ENCODE results near the gene PITPNC1. TPM values are rescaled to one million over a fixed set of nuclear protein-coding genes. Genes with fewer than 3 reads are reported as not detected.

Gene PITPNC1
- total RNA-seq, 1 donor from 2014 or later, result 28.7 TPM

DNA sequence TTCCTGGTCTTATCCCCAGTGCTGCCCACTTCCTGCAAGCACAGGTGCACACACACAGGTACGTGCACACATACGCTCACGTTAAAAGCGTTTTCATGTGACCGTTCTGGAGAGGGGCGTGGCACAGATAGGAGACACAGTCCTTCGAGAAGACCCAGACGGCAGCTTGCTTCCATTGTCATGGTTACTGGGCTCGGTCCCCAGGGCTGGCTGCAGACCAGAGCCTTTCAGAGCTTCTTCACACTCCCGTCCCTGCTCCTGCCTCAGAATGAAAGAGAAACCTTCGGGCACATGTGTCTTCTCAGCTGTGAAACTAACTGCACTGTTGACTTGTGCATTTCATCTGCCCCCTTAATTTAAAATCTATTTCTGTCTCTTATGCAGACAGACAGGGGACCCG lies 154.2 kb downstream of the PITPNC1 start:
- no peak for FAIRE-seq
- no peak overlapping the region for H3K4me3 ChIP-seq (ENCODE audit: low read depth, low read length)
- TF ChIP-seq, protein P1, sequence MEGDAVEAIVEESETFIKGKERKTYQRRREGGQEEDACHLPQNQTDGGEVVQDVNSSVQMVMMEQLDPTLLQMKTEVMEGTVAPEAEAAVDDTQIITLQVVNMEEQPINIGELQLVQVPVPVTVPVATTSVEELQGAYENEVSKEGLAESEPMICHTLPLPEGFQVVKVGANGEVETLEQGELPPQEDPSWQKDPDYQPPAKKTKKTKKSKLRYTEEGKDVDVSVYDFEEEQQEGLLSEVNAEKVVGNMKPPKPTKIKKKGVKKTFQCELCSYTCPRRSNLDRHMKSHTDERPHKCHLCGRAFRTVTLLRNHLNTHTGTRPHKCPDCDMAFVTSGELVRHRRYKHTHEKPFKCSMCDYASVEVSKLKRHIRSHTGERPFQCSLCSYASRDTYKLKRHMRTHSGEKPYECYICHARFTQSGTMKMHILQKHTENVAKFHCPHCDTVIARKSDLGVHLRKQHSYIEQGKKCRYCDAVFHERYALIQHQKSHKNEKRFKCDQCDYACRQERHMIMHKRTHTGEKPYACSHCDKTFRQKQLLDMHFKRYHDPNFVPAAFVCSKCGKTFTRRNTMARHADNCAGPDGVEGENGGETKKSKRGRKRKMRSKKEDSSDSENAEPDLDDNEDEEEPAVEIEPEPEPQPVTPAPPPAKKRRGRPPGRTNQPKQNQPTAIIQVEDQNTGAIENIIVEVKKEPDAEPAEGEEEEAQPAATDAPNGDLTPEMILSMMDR (IDR thresholded peaks at IDR 0.05; ENCODE audit: insufficient read depth, low read length, severe bottlenecking), result no peak
- no peak for DNase-seq (ENCODE audit: low read depth)
- H3K36me3 ChIP-seq (ENCODE audit: control insufficient read depth, insufficient read depth, low read length), result no peaks in the 10 kb centered on the region
- H3K27me3 ChIP-seq (ENCODE audit: control insufficient read depth, insufficient read depth, low read length), result no peaks in the 10 kb centered on the region

DNA sequence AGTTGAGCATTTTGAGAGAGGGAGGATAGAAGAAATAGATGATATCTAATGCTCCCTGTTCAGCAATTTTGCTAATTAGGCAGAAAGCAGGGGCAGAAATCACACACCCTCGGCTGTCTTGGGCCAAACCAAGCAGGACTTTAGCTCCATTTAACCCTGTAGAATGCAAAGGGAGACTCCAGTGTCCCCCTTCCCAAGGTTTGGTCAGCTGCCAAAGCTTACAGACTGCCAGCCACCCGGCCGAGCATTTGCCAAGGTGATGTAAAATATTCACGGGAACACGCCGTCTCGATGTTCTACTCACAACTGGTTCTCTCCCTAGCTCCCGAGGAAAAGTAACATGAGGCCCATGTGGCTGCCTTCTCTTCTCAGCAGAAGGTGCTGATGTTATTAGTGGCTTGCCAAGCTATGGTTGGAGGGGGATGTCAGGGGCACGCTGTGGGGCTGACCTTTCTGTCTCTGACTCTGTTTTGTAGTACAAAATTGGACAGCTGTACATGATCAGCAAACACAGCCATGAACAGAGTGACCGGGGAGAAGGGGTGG lies 155.3 kb downstream of the PITPNC1 start:
- no peak overlapping the region for H3K4me3 ChIP-seq (ENCODE audit: low read depth, low read length)
- H3K36me3 ChIP-seq (ENCODE audit: control insufficient read depth, insufficient read depth, low read length), result no peaks in the 10 kb centered on the region
- TF ChIP-seq, protein P1 (IDR thresholded peaks at IDR 0.05; ENCODE audit: insufficient read depth, low read length, severe bottlenecking), result no peak
- DNase-seq (ENCODE audit: low read depth), result no peak
- no peak for FAIRE-seq
- H3K27me3 ChIP-seq (ENCODE audit: control insufficient read depth, insufficient read depth, low read length), result no peaks in the 10 kb centered on the region

DNA sequence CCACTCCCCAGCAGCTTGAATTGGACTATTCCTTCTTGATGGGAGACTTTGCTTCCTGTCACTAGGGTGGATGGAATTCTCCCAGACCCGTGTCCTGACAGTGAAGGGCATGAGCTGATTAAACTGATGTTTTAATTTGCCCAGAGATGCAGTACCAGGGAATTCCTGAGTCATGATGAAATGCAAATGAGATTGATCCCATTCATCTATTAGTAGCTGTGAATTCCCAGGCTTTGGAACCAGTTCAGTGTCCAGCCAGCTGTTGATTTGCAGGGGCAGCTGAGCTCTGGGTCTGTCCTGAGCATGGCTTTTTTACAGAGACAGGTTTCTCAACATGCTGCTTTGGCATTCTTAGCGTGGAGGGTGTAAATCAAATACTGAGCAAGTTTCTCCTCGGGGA lies 157.9 kb downstream of the PITPNC1 start:
- Histone ChIP-seq H3K4me3 (ENCODE audit: low read depth, low read length) (no peak overlapping the region), H3K27me3 (ENCODE audit: control insufficient read depth, insufficient read depth, low read length) (no peaks in the 10 kb centered on the region), H3K36me3 (ENCODE audit: control insufficient read depth, insufficient read depth, low read length) (no peaks in the 10 kb centered on the region)
- DNase-seq (ENCODE audit: low read depth) (no peak), FAIRE-seq (no peak)
- TF ChIP-seq, protein P1 (IDR thresholded peaks at IDR 0.05; ENCODE audit: insufficient read depth, low read length, severe bottlenecking), result no peak

DNA sequence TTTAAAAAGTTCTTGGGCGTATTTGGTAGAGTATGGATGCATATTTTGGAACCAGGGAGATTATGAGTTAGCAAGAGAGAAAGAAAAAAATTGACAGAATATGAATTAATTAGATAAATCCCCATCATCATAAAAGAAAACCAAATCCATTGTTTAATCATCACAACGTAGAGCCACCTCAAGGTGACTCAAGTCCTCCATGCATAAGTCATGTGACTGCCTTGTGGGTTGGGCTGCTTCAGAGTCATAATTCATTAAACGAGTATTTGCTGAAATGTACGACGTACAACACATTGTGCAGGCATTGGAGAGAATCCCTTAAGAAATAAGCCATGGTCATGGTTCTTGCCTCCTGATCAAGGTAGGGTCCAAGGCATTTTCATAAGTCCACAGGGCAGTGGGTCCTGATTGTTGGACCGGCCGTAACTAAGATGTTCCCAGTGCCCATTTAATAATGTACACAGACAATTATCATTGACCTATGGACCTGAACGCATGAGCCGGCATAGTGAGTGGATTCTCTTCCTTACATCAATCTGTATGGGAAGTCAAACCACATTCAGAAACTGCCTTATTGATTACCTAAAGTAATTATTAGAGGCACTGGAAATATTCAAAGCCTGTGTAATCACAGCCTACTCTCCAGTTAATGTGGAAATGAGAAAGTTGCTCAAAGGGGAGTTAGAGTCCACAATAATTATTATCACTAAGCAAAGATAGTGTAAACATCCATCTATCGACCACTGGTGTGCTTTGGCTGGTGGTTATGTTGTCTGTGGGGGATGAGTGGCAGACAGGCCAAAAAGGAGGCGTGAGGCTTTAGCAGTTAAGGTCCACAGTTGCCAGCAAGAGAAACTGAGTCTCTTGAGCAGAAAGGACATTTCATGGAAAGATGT lies 165.4 kb downstream of the PITPNC1 start:
- H3K27me3 ChIP-seq (ENCODE audit: control insufficient read depth, insufficient read depth, low read length), result no peaks in the 10 kb centered on the region
- H3K4me3 ChIP-seq (ENCODE audit: low read depth, low read length), result no peak overlapping the region
- H3K36me3 ChIP-seq (ENCODE audit: control insufficient read depth, insufficient read depth, low read length), result no peaks in the 10 kb centered on the region
- no peak for FAIRE-seq
- DNase-seq (ENCODE audit: low read depth), result no peak
- TF ChIP-seq, protein P1 (IDR thresholded peaks at IDR 0.05; ENCODE audit: insufficient read depth, low read length, severe bottlenecking), result no peak

DNA sequence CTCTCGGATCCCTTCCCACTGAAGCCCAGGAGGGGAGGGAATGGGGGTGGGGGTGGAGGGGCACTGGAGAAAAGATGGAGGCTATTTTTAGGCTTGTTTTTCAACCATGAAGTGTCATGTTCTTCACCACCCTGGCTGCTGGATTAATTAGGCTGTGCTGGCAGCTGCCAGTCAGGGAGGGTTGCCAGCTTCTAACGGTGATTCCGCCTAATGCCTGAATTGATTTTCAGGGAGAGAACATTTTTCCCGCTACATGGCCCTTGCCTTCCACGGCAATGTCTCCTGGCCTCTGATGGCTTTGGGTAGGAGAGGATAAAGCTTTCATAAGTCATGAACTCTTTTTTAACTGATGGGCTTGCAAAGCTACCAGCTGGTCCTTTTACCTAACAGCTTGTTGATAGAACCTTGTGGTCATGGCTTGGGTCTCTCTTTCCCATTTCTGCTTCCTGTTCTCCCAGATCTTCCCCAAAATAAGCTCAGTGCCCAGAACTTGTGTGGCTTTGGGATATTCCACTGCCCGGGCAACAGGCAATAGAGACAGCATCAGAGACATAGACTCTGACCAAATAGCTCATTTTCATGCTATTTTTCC lies 167.4 kb downstream of the PITPNC1 start:
- FAIRE-seq (no peak), DNase-seq (ENCODE audit: low read depth) (no peak)
- TF ChIP-seq, protein P1 (IDR thresholded peaks at IDR 0.05; ENCODE audit: insufficient read depth, low read length, severe bottlenecking), result no peak
- Histone ChIP-seq H3K4me3 (ENCODE audit: low read depth, low read length) (no peak overlapping the region), H3K27me3 (ENCODE audit: control insufficient read depth, insufficient read depth, low read length) (no peaks in the 10 kb centered on the region), H3K36me3 (ENCODE audit: control insufficient read depth, insufficient read depth, low read length) (no peaks in the 10 kb centered on the region)
